Mucosa of descending colon (tissue), 3 donors: ENCODE results near the gene ABTB2. TPM values are rescaled to one million over a fixed set of nuclear protein-coding genes. Genes with fewer than 3 reads are reported as not detected.

Experiments
- ATAC-seq: fragments of 200-7000 bp; cut with Tn5 transposase; one replicate; pipeline ENCODE4 v1.9.1; 2020; ENCODE audit warnings: mild to moderate bottlenecking, moderate library complexity
- DNase-seq, 3 donors: peaks; one replicate each; pipeline ENCODE4 v3.0.0-alpha.2; 2020
- H3K36me3 ChIP-seq: fragments of 200-600 bp; one replicate; pipeline ENCODE4 v1.8.0; 2021; ENCODE audit warnings: low read depth, mild to moderate bottlenecking
- H3K4me1 ChIP-seq: fragments of 200-600 bp; one replicate; pipeline ENCODE4 v1.8.0; 2021; ENCODE audit warnings: low read depth, mild to moderate bottlenecking
- H3K4me3 ChIP-seq: fragments of 200-600 bp; one replicate; pipeline ENCODE4 v1.8.0; 2021; ENCODE audit warnings: mild to moderate bottlenecking
- H3K9me3 ChIP-seq: fragments of 200-600 bp; one replicate; pipeline ENCODE4 v1.8.0; 2021; ENCODE audit warnings: mild to moderate bottlenecking
- CTCF ChIP-seq: fragments of 200-600 bp; IDR thresholded peaks from one replicate; pipeline ENCODE4 v1.8.0; 2022; ENCODE audit warnings: antibody characterized with exemption, mild to moderate bottlenecking
- intact Hi-C, 2 donors: fragments of 100-400 bp; cut with DNase I in 1 of 2; cut with micrococcal nuclease in 1 of 2; formaldehyde crosslinking; loops; one replicate each; pipeline versions ENCODE4 v1.11.0 to v1.11.1; 2022; cut with DNase I, micrococcal nuclease
- total RNA-seq, 3 donors: library from RNA; stranded (reverse); fragmentation: NEBNext Ultra II Directional in 2 of 3; extraction: Animal tissue kit (Norgen Biotek cat#: 25700) in 2 of 3; gene quantifications; one replicate each; pipeline versions ENCODE4 v1.2.1 to v1.2.4, GENCODE V29; 2021 to 2023
- donor health status: DM: no; HTN: no; CAD: no; lungs with moderate emphysema.
- donor health status: DM: no; HTN: no; CAD: no.
- donor health status: DM: no; HTN: yes; CAD: no.

The ABTB2 gene
- total RNA-seq, 3 donors from 2014 or later, result 12.8 to 16.8 (median 14.3) TPM

GRCh38 chr11:34270711-34271110, 87.1 kb downstream of the ABTB2 start:
- H3K4me1 ChIP-seq, result no peaks in the 10 kb centered on the region
- no peak for TF ChIP-seq CTCF
- DNase-seq, result no peak
- H3K9me3 ChIP-seq, result no peaks in the 10 kb centered on the region
- no peak overlapping the region for H3K4me3 ChIP-seq
- no peak for ATAC-seq
- H3K36me3 ChIP-seq, result no peaks in the 10 kb centered on the region
- intact Hi-C loops, result no loop called here

GRCh38 chr11:34269694-34270245, 88.0 kb downstream of the ABTB2 start:
- ATAC-seq (no peak), DNase-seq (no peak)
- no peak for TF ChIP-seq CTCF
- no peaks in the 10 kb centered on the region for H3K9me3 ChIP-seq
- intact Hi-C loops, result no loop called here
- no peaks in the 10 kb centered on the region for H3K36me3 ChIP-seq
- no peaks in the 10 kb centered on the region for H3K4me1 ChIP-seq
- no peak overlapping the region for H3K4me3 ChIP-seq

GRCh38 chr11:34268906-34269430, 88.8 kb downstream of the ABTB2 start:
- Histone ChIP-seq H3K4me1 (no peaks in the 10 kb centered on the region), H3K36me3 (no peaks in the 10 kb centered on the region), H3K4me3 (no peak overlapping the region), H3K9me3 (no peaks in the 10 kb centered on the region)
- DNase-seq, result no peak
- no peak for TF ChIP-seq CTCF
- intact Hi-C loops, result no loop called here
- ATAC-seq, result no peak

GRCh38 chr11:34267417-34267816, 90.4 kb downstream of the ABTB2 start:
- intact Hi-C loops, result no loop called here
- Histone ChIP-seq H3K9me3 (no peaks in the 10 kb centered on the region), H3K4me3 (no peak overlapping the region), H3K4me1 (peaks cover 8% of the 10 kb centered on the region), H3K36me3 (no peaks in the 10 kb centered on the region)
- TF ChIP-seq CTCF, result no peak
- ATAC-seq (no peak), DNase-seq (no peak)

GRCh38 chr11:34267013-34267412, 90.8 kb downstream of the ABTB2 start:
- Histone ChIP-seq H3K36me3 (no peaks in the 10 kb centered on the region), H3K4me3 (no peak overlapping the region), H3K9me3 (no peaks in the 10 kb centered on the region), H3K4me1 (peaks cover 8% of the 10 kb centered on the region)
- DNase-seq (no peak), ATAC-seq (no peak)
- intact Hi-C loops, result no loop called here
- no peak for TF ChIP-seq CTCF
